ENCODE data around the gene SLC28A1. TPM values are rescaled to one million over a fixed set of nuclear protein-coding genes. Genes with fewer than 3 reads are reported as not detected.
A peak's percentile ranks its signal among the peaks of the same experiment; 100 is the strongest.

The SLC28A1 gene
- total RNA-seq, 1 donor from 2014 or later = not detected

GRCh38 chr15:84991014-84991712, 106.7 kb downstream of the SLC28A1 start:
- no peaks in the 10 kb centered on the region for H3K36me3 ChIP-seq (ENCODE audit: insufficient read depth, low read length)
- peaks cover 67% of the 10 kb centered on the region for H4K20me1 ChIP-seq (ENCODE audit: insufficient read depth, low read length)
- Mint-ChIP-seq H3K36me3 (ENCODE audit: low read depth, unreplicated experiment) (peaks cover 2% of the 10 kb centered on the region), H3K4me1 (ENCODE audit: low read depth, unreplicated experiment) (peaks cover 9% of the 10 kb centered on the region), H3K27me3 (ENCODE audit: low read depth, unreplicated experiment) (no peaks in the 10 kb centered on the region), H3K27ac (ENCODE audit: unreplicated experiment) (no peak overlapping the region), H3K9me3 (ENCODE audit: unreplicated experiment) (no peaks in the 10 kb centered on the region), H3K4me3 (ENCODE audit: unreplicated experiment) (no peak overlapping the region)
- FAIRE-seq (no peak), DNase-seq (ENCODE audit: low read depth) (no peak)
- H3K4me1 ChIP-seq (ENCODE audit: insufficient read depth, low read length) = peaks cover 3% of the 10 kb centered on the region
- peaks cover 74% of the 10 kb centered on the region for H3K79me2 ChIP-seq (ENCODE audit: insufficient read depth, low read length)
- H3K9me3 ChIP-seq (ENCODE audit: insufficient read depth, low read depth, low read length) = no peaks in the 10 kb centered on the region
- H3K9ac ChIP-seq (ENCODE audit: low read length) = no peak overlapping the region
- H3K4me2 ChIP-seq (ENCODE audit: low read length) = no peak overlapping the region
- no peak overlapping the region for H3K4me3 ChIP-seq (ENCODE audit: insufficient read depth, low read depth, low read length)
- no peak overlapping the region for H2AFZ ChIP-seq (ENCODE audit: low read depth, low read length)
- H3K27ac ChIP-seq (ENCODE audit: low read depth, low read length) = no peak overlapping the region
- TF ChIP-seq, protein P1, sequence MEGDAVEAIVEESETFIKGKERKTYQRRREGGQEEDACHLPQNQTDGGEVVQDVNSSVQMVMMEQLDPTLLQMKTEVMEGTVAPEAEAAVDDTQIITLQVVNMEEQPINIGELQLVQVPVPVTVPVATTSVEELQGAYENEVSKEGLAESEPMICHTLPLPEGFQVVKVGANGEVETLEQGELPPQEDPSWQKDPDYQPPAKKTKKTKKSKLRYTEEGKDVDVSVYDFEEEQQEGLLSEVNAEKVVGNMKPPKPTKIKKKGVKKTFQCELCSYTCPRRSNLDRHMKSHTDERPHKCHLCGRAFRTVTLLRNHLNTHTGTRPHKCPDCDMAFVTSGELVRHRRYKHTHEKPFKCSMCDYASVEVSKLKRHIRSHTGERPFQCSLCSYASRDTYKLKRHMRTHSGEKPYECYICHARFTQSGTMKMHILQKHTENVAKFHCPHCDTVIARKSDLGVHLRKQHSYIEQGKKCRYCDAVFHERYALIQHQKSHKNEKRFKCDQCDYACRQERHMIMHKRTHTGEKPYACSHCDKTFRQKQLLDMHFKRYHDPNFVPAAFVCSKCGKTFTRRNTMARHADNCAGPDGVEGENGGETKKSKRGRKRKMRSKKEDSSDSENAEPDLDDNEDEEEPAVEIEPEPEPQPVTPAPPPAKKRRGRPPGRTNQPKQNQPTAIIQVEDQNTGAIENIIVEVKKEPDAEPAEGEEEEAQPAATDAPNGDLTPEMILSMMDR (IDR thresholded peaks at IDR 0.05; ENCODE audit: insufficient read depth, low read depth, low read length) = no peak
- no peak for TF ChIP-seq EZH2 (IDR thresholded peaks at IDR 0.05; ENCODE audit: insufficient read depth, low read length)
- no peaks in the 10 kb centered on the region for H3K27me3 ChIP-seq (ENCODE audit: insufficient read depth, low read length)

DNA sequence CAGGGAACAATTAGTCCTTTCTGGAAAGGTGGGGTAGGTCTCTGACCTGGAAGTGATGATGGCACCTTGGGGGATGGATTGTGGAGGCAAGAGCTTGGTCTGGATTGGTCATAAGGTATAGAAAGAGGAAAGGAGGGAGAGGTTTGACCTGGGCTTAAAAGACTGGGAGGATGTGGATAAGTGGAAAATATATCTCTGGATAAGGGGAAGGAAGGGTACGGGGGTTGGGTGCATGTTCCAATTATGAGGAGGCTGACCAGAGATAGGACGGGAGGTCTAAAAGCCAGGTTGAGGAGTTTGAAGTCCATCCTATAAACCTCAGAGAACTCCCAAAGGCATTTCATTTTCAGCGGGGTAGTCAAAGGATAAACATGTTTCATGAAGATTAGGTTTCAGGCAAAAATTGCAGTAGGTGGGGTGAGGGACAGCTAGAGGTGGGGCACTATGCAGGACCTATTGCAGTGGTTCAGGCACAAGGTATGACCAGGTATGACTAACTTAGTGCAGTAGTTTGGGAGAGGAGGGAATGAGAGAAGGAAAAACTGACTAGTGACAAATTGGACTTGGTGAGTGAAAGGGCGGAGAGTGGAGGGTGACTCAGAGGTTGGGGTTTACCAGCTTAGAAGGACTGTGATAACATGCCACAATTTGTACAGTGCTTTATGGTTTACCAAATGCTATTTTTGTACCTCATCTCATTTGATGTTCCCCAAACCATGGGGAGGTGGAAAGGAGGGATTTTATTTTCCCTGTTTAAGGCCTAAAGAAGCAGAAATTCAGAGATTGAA, 107.9 kb downstream of the SLC28A1 start:
- Histone ChIP-seq H3K79me2 (ENCODE audit: insufficient read depth, low read length) (peaks cover 69% of the 10 kb centered on the region), H3K27ac (ENCODE audit: low read depth, low read length) (peak overlapping the region; percentile 16), H3K9me3 (ENCODE audit: insufficient read depth, low read depth, low read length) (no peaks in the 10 kb centered on the region), H4K20me1 (ENCODE audit: insufficient read depth, low read length) (peaks cover 60% of the 10 kb centered on the region), H3K27me3 (ENCODE audit: insufficient read depth, low read length) (no peaks in the 10 kb centered on the region), H2AFZ (ENCODE audit: low read depth, low read length) (no peak overlapping the region), H3K9ac (ENCODE audit: low read length) (no peak overlapping the region), H3K4me3 (ENCODE audit: insufficient read depth, low read depth, low read length) (no peak overlapping the region), H3K36me3 (ENCODE audit: insufficient read depth, low read length) (no peaks in the 10 kb centered on the region), H3K4me2 (ENCODE audit: low read length) (peak overlapping the region; percentile 34), H3K4me1 (ENCODE audit: insufficient read depth, low read length) (peaks cover 3% of the 10 kb centered on the region)
- peak; percentile 93 for DNase-seq (ENCODE audit: low read depth)
- Mint-ChIP-seq H3K4me1 (ENCODE audit: low read depth, unreplicated experiment) (peaks cover 9% of the 10 kb centered on the region), H3K27me3 (ENCODE audit: low read depth, unreplicated experiment) (no peaks in the 10 kb centered on the region), H3K27ac (ENCODE audit: unreplicated experiment) (no peak overlapping the region), H3K9me3 (ENCODE audit: unreplicated experiment) (no peaks in the 10 kb centered on the region), H3K36me3 (ENCODE audit: low read depth, unreplicated experiment) (peaks cover 2% of the 10 kb centered on the region), H3K4me3 (ENCODE audit: unreplicated experiment) (peak overlapping the region; percentile 12)
- FAIRE-seq = peak; percentile 85
- no peak for TF ChIP-seq EZH2 (IDR thresholded peaks at IDR 0.05; ENCODE audit: insufficient read depth, low read length)
- TF ChIP-seq, protein P1 (IDR thresholded peaks at IDR 0.05; ENCODE audit: insufficient read depth, low read depth, low read length) = no peak

Other genes starting within 250 kb of the SLC28A1 start
- 22.1 and 23.9 TPM in 2 replicates for gene WDR73, start 230.4 kb upstream of the SLC28A1 start, total RNA-seq
- 6.1 and 6.4 TPM in 2 replicates for gene NMB, start 226.5 kb upstream of the SLC28A1 start, total RNA-seq
- 187 and 198 TPM in 2 replicates for gene SEC11A, start 168.5 kb upstream of the SLC28A1 start, total RNA-seq
- 25.1 and 25.5 TPM in 2 replicates for gene ZNF592, start 136.1 kb upstream of the SLC28A1 start, total RNA-seq
- gene ALPK3, start 67.3 kb upstream of the SLC28A1 start, total RNA-seq = 6.8 and 9.1 TPM in 2 replicates
- 16.3 and 18.0 TPM in 2 replicates for gene PDE8A, start 97.2 kb downstream of the SLC28A1 start, total RNA-seq